ENCODE measurements around the gene CD164.

- TF ChIP-seq POLR2A (IDR thresholded peaks at IDR 0.05; ENCODE audit: low read depth, low read length) (no peak), POLR2AphosphoS5 (IDR thresholded peaks at IDR 0.05; ENCODE audit: low read depth, low read length) (no peak)
Measured at GRCh38 chr6:109332748-109333147, 49.5 kb downstream of the CD164 start.

All from GM12892 (cell line).